GM12878 (cell line): ENCODE data around the gene DEGS2. TPM values are rescaled to one million over a fixed set of nuclear protein-coding genes. Genes with fewer than 3 reads are reported as not detected.

Experiments used
- ATAC-seq: fragments of 200-7000 bp; cut with Tn5 transposase; 3 replicates; pipeline ENCODE4 v1.9.1; 2020; ENCODE audit warnings: mild to moderate bottlenecking, moderate library complexity
- BruUV-seq: library from RNA; stranded (reverse); fragments of 400-500 nt; replicated peaks from 2 replicates; lab custom pipeline; 2021; lab: Mats Ljungman, UMichigan
- CTCF ChIA-PET: fragments of 300-600 bp; sonication (Branson Sonifier 250); formaldehyde crosslinking; extraction: SDS; loops from one replicate; lab custom pipeline; 2021; ENCODE audit warnings: inconsistent platforms; lab: Yijun Ruan, JAX
- POLR2A ChIA-PET: fragments of 350-600 bp; formaldehyde crosslinking; extraction: SDS; loops from one replicate; lab custom pipeline; 2021; ENCODE audit warnings: inconsistent platforms; lab: Charles Lee
- RAD21 ChIA-PET: fragments of 300-600 bp; sonication (Branson Sonifier 250); formaldehyde crosslinking; loops from one replicate; lab custom pipeline; 2023; ENCODE audit warnings: antibody characterized with exemption; ENCODE audit not compliant: unreplicated experiment; lab: Charles Lee
- SMC1A ChIA-PET: fragments of 300-600 bp; sonication (Branson Sonifier 250); formaldehyde crosslinking; loops from one replicate; lab custom pipeline; 2023; ENCODE audit not compliant: unreplicated experiment, uncharacterized antibody; lab: Charles Lee
- DNase-seq: peaks from one replicate; pipeline ENCODE4 v3.0.0-alpha.2; 2011; ENCODE audit warnings: low read depth, low spot score
- FAIRE-seq: peaks from 3 replicates; lab custom pipeline; 2011; peaks lifted over from hg19 to GRCh38; lab: Jason Lieb, UNC
- H2AFZ ChIP-seq: 2 replicates; pipeline ENCODE4 v1.6.0; 2011; ENCODE audit warnings: low read depth, low read length, control low read depth; ENCODE audit not compliant: control insufficient read depth
- H3K27ac ChIP-seq: 2 replicates; pipeline ENCODE4 v1.5.1; 2011; ENCODE audit warnings: control low read depth; ENCODE audit not compliant: control insufficient read depth, insufficient read depth
- H3K27me3 ChIP-seq, 2 experiments: replicated peaks in 1 of 2; 2 replicates each; pipeline versions ENCODE4 v1.6.0 to v1.6.1; 2011; ENCODE audit warnings: low read length in 1 of 2; ENCODE audit not compliant: control insufficient read depth in 2 of 2, insufficient read depth in 2 of 2
- H3K36me3 ChIP-seq, 2 experiments: 2 replicates each; pipeline ENCODE4 v1.5.1; 2011; ENCODE audit warnings: low read length in 1 of 2; ENCODE audit not compliant: control insufficient read depth in 2 of 2, insufficient read depth in 2 of 2
- H3K4me1 ChIP-seq: 2 replicates; pipeline ENCODE4 v1.6.1; 2011; ENCODE audit warnings: mild to moderate bottlenecking, low read length, moderate library complexity, mixed read lengths; ENCODE audit not compliant: control insufficient read depth, insufficient read depth
- H3K4me2 ChIP-seq: 2 replicates; pipeline ENCODE4 v1.6.0; 2011; ENCODE audit warnings: control low read depth; ENCODE audit not compliant: control insufficient read depth, insufficient read depth
- H3K4me3 ChIP-seq: fragments of 200-600 bp; sonication (generic); 2 replicates; pipeline ENCODE4 v1.5.1; 2016
- H3K79me2 ChIP-seq: 2 replicates; pipeline ENCODE4 v1.6.0; 2011; ENCODE audit warnings: low read length; ENCODE audit not compliant: control insufficient read depth, insufficient read depth
- H3K9ac ChIP-seq: 2 replicates; pipeline ENCODE4 v1.8.0; 2011; ENCODE audit warnings: low read length, control low read depth, mixed read lengths; ENCODE audit not compliant: control insufficient read depth, insufficient read depth
- H3K9me3 ChIP-seq: replicated peaks from 3 replicates; pipeline ENCODE4 v1.5.1; 2011; ENCODE audit warnings: mild to moderate bottlenecking, low read length; ENCODE audit not compliant: control insufficient read depth, insufficient read depth
- H4K20me1 ChIP-seq: 2 replicates; pipeline ENCODE4 v1.6.0; 2011; ENCODE audit not compliant: control insufficient read depth, insufficient read depth
- CHD4 ChIP-seq: fragments of 200-600 bp; sonication (generic); IDR thresholded peaks from 2 replicates; pipeline ENCODE4 v1.6.1; 2016; ENCODE audit warnings: mild to moderate bottlenecking
- ETV6 ChIP-seq, 2 experiments: fragments of 450-650 bp in 1 of 2; IDR thresholded peaks in 1 of 2; conservative IDR thresholded peaks in 1 of 2; 2 replicates each; pipeline ENCODE4 v1.6.1; 2014; ENCODE audit warnings: antibody characterized with exemption in 1 of 2, borderline replicate concordance in 1 of 2, low read depth in 1 of 2, mild to moderate bottlenecking in 1 of 2, moderate library complexity in 1 of 2
- HDGF ChIP-seq: fragments of 450-650 bp; IDR thresholded peaks from 2 replicates; pipeline ENCODE4 v1.6.1; 2016; ENCODE audit warnings: antibody characterized with exemption
- NRF1 ChIP-seq: conservative IDR thresholded peaks from 2 replicates; pipeline ENCODE4 v1.6.1; 2011; ENCODE audit warnings: mild to moderate bottlenecking, low read depth, low read length, improper control_type of control experiment
- POU2F2 ChIP-seq: IDR thresholded peaks from 3 replicates; pipeline ENCODE4 v1.6.1; 2011; ENCODE audit warnings: low read depth, mild to moderate bottlenecking, low read length, borderline replicate concordance
- RBBP5 ChIP-seq: fragments of 200-600 bp; sonication (generic); conservative IDR thresholded peaks from 2 replicates; pipeline ENCODE4 v1.6.1; 2016
- RFX5 ChIP-seq: IDR thresholded peaks from 2 replicates; pipeline ENCODE4 v1.6.1; 2011; ENCODE audit warnings: low read depth, low read length, improper control_type of control experiment
- SMAD5 ChIP-seq: IDR thresholded peaks from 2 replicates; pipeline ENCODE4 v1.6.1; 2016; ENCODE audit warnings: antibody characterized with exemption, low read depth
- TCF7 ChIP-seq: IDR thresholded peaks from 2 replicates; pipeline ENCODE4 v1.6.1; 2014; ENCODE audit warnings: antibody characterized with exemption, borderline replicate concordance
- whole genome bisulfite sequencing: methylation state at CpG from one replicate; pipeline ENCODE4 v1.1.6; 2016; ENCODE audit warnings: low lambda C conversion rate; ENCODE audit not compliant: insufficient replicate concordance, insufficient coverage; ENCODE audit errors: missing lambda C conversion rate; 5-methylcytosine and 5-hydroxymethylcytosine counted together
- in situ Hi-C: fragments of 300-500 bp; cut with MboI; formaldehyde crosslinking; loops from 9 replicates; pipeline ENCODE4 v1.14.3; 2018; ENCODE audit warnings: mixed read lengths
- intact Hi-C: fragments of 100-400 bp; cut with micrococcal nuclease; formaldehyde crosslinking; loops from one replicate; pipeline ENCODE4 v1.14.2; 2022; ENCODE audit not compliant: unreplicated experiment
- polyA plus RNA-seq, 11 experiments: library from polyadenylated mRNA; depleted of rRNA in 4 of 11; unstranded in 6 of 11; stranded (reverse) in 5 of 11; fragments of >200 nt; fragmentation: Nextera tagmentation in 4 of 11; fragmentation: Illumina TruSeq in 1 of 11; extraction: Ambion mirVana in 4 of 11; extraction: Trizol in 1 of 11; gene quantifications; 1 replicate in 1 of 11; 2 replicates in 10 of 11; pipeline versions ENCODE4 v1.2.1 to v1.2.3, GENCODE V29; 2011 to 2016; ENCODE audit warnings: inconsistent platforms in 2 of 11, missing spikeins in 2 of 11, low read depth in 1 of 11
- total RNA-seq, 4 experiments: library from RNA; depleted of rRNA in 3 of 4; stranded (reverse); fragments of >200 nt in 3 of 4; fragmentation: Illumina TruSeq in 1 of 4; extraction: Trizol in 1 of 4; gene quantifications; 2 replicates each; pipeline versions ENCODE4 v1.2.1 to v1.2.3, GENCODE V29; 2013 to 2021
- TF ChIP-seq, protein P1 (sequence below): fragments of 450-650 bp; formaldehyde crosslinking; IDR thresholded peaks from 2 replicates; pipeline ENCODE4 v1.5.0; 2022; ENCODE audit warnings: mild to moderate bottlenecking, missing genetic modification characterization
- TF ChIP-seq, protein P2 (sequence below): IDR thresholded peaks from 2 replicates; pipeline ENCODE4 v1.6.1; 2011; ENCODE audit warnings: low read depth, low read length, improper control_type of control experiment, borderline replicate concordance

The DEGS2 gene
- total and polyA plus RNA-seq, 10 of the 15 experiments (the other 5 are each of a cell fraction or from before 2014, with no cell fraction given): 0.01 to 2.5 (median 0.45) TPM; not detected in 1

DNA sequence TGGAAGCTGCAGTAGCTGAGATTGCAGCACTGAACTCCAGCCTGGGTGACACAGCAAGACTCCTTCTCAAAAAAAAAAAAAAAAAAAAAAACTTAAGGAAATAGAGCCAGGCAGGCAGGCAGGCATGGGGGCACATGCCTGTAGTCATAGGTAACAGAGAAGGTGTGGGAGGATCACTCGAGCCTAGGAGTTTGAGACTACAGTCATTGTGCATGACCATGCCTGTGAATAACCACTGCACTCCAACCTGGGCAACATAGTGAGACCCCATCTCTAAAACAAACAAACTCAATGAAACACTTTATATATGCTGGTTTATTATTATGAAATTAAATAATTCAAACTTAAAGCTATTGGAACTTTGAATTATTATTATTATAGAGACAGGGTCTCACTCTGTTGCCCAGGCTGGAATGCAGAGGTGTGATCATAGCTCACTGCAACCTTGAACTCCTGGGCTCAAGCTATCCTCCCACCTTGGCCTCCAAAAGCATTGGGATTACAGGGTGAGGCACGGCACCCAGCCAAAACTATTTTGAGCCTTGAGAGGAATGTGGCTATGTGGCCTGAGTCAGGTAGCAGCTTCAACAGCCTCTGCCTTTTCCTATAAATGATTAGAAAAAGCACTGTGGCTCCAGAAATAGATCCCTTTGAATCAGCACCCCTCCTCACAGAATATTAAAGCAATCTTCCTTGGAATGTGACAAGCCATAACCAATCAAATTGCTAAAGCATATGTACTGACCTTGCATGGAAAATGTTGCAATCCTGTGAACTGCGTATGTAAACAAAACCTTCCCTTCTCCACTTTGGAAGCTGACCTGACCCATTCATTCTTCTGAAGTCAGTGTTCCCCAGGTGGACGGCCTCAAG, 44.8 kb upstream of the DEGS2 start:
- ChIA-PET SMC1A (interaction anchor here (0.9 to 1.5 kb wide), 3 partner anchors 11 to 132 kb away, joined by 3 to 4 read pairs (median 3); no protein-coding TSS in a partner anchor), POLR2A (interaction anchor here (0.6 to 0.7 kb wide), 4 partner anchors 21 to 1556 kb away, joined by 4 to 7 read pairs (median 5); no protein-coding TSS in a partner anchor), CTCF (interaction anchor here (2.7 kb wide), 1 partner anchor 10 kb away, joined by 16 read pairs; no protein-coding TSS in a partner anchor), RAD21 (interaction anchor here (0.6 to 1.9 kb wide), 2 partner anchors 9 to 11 kb away, joined by 4 to 5 read pairs; no protein-coding TSS in a partner anchor)
- no peak for ATAC-seq
- Histone ChIP-seq H3K9ac (no peak overlapping the region), H3K27me3 (no peaks in the 10 kb centered on the region), H3K4me2 (no peak overlapping the region), H4K20me1 (no peaks in the 10 kb centered on the region), H3K4me3 (no peak overlapping the region), H3K27ac (no peak overlapping the region), H3K79me2 (no peaks in the 10 kb centered on the region), H3K9me3 (no peaks in the 10 kb centered on the region; the same call in 2 of the 3 replicates), H3K36me3 (no peaks in the 10 kb centered on the region), H2AFZ (no peak overlapping the region), H3K4me1 (no peaks in the 10 kb centered on the region)
- intact Hi-C loops (no loop called here), in situ Hi-C loops (no loop called here)
- no TSS peak for BruUV-seq
- 72% methylated on average over 4 of the region's 4 CpGs for WGBS
- DNase-seq: no peak
- FAIRE-seq: no peak
- TF ChIP-seq RBBP5: no peak

DNA sequence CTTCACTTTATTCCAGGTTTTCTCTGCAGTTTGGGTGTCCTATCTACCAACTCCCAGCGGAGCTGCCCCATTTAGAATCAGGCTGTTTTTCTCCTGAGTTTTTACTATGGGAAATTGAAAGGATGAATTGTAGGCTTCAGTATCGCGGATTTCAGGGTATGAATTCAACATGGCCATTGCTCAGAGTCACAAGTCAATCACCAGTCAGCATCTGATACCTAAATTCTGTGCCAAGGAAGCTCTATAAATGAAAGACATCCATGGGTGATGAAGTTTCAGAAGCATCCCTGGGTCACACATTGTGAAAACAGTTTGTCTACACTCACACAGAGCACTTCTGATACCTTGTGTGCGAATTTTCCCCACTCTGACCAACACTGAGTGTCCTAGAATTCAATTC, 43.7 kb upstream of the DEGS2 start:
- in situ Hi-C loops: no loop called here
- H3K4me2 ChIP-seq: no peak overlapping the region
- TF ChIP-seq NRF1 (no peak), TCF7 (no peak), HDGF (no peak), ETV6 (conservative IDR thresholded peaks at IDR 0.05 in 1 of 2, IDR thresholded peaks at IDR 0.05 in 1 of 2; ENCODE audit: borderline replicate concordance in 1 of 2, low read depth in 1 of 2) (no peak), CHD4 (no peak), RFX5 (no peak), SMAD5 (no peak), POU2F2 (no peak)
- TF ChIP-seq, protein P1, sequence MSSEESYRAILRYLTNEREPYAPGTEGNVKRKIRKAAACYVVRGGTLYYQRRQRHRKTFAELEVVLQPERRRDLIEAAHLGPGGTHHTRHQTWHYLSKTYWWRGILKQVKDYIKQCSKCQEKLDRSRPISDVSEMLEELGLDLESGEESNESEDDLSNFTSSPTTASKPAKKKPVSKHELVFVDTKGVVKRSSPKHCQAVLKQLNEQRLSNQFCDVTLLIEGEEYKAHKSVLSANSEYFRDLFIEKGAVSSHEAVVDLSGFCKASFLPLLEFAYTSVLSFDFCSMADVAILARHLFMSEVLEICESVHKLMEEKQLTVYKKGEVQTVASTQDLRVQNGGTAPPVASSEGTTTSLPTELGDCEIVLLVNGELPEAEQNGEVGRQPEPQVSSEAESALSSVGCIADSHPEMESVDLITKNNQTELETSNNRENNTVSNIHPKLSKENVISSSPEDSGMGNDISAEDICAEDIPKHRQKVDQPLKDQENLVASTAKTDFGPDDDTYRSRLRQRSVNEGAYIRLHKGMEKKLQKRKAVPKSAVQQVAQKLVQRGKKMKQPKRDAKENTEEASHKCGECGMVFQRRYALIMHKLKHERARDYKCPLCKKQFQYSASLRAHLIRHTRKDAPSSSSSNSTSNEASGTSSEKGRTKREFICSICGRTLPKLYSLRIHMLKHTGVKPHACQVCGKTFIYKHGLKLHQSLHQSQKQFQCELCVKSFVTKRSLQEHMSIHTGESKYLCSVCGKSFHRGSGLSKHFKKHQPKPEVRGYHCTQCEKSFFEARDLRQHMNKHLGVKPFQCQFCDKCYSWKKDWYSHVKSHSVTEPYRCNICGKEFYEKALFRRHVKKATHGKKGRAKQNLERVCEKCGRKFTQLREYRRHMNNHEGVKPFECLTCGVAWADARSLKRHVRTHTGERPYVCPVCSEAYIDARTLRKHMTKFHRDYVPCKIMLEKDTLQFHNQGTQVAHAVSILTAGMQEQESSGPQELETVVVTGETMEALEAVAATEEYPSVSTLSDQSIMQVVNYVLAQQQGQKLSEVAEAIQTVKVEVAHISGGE (CRISPR knock-in tag): no peak
- TF ChIP-seq, protein P2, sequence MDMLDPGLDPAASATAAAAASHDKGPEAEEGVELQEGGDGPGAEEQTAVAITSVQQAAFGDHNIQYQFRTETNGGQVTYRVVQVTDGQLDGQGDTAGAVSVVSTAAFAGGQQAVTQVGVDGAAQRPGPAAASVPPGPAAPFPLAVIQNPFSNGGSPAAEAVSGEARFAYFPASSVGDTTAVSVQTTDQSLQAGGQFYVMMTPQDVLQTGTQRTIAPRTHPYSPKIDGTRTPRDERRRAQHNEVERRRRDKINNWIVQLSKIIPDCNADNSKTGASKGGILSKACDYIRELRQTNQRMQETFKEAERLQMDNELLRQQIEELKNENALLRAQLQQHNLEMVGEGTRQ: no peak

More for the DNA sequence above, 43.7 kb upstream of the DEGS2 start:
- H3K4me1 ChIP-seq: no peaks in the 10 kb centered on the region
- 86% methylated on average over 4 of the region's 4 CpGs for WGBS
- H3K27me3 ChIP-seq: no peaks in the 10 kb centered on the region
- ChIA-PET CTCF (interaction anchor here (2.7 kb wide), 1 partner anchor 9 kb away, joined by 16 read pairs; no protein-coding TSS in a partner anchor), RAD21 (no interaction called here), POLR2A (interaction anchor here (0.6 to 0.7 kb wide), 5 partner anchors 22 to 1557 kb away, joined by 3 to 7 read pairs (median 5); no protein-coding TSS in a partner anchor), SMC1A (interaction anchor here (0.9 to 1.2 kb wide), 2 partner anchors 10 to 21 kb away, joined by 3 to 4 read pairs; no protein-coding TSS in a partner anchor)
- no peaks in the 10 kb centered on the region for H4K20me1 ChIP-seq
- intact Hi-C loops: no loop called here
- H3K9ac ChIP-seq: no peak overlapping the region
- no peak overlapping the region for H3K4me3 ChIP-seq
- FAIRE-seq (no peak), ATAC-seq (no peak), DNase-seq (no peak)
- no peaks in the 10 kb centered on the region for H3K79me2 ChIP-seq
- no TSS peak for BruUV-seq
- no peaks in the 10 kb centered on the region; the same call in 2 of the 3 replicates for H3K9me3 ChIP-seq
- H3K36me3 ChIP-seq: no peaks in the 10 kb centered on the region
- H2AFZ ChIP-seq: no peak overlapping the region
- H3K27ac ChIP-seq: no peak overlapping the region
